D721Med (cell line): ENCODE data around the gene DACT2.

ENCODE experiments used
- DNase-seq: peaks from one replicate; pipeline ENCODE4 v3.0.0; 2011; ENCODE audit warnings: low spot score; ENCODE audit not compliant: insufficient read length
- FAIRE-seq: peaks from 2 replicates; lab custom pipeline; 2011; peaks lifted over from hg19 to GRCh38; lab: Jason Lieb, UNC
- CTCF ChIP-seq: IDR thresholded peaks from 2 replicates; pipeline ENCODE4 v1.5.1; 2012; ENCODE audit warnings: mild to moderate bottlenecking, control low read depth; ENCODE audit not compliant: insufficient read depth; ENCODE audit errors: missing control alignments

Gene DACT2

GRCh38 chr6:168365422-168366165 is 46.0 kb upstream of the DACT2 start:
- no peak for TF ChIP-seq CTCF
- FAIRE-seq (no peak), DNase-seq (no peak)

GRCh38 chr6:168364793-168365421 is 45.3 kb upstream of the DACT2 start:
- FAIRE-seq (no peak), DNase-seq (no peak)
- no peak for TF ChIP-seq CTCF

- no peak for TF ChIP-seq CTCF
- FAIRE-seq (no peak), DNase-seq (no peak)
These were observed 44.5 kb upstream of the DACT2 start for GRCh38 chr6:168363811-168364792.

GRCh38 chr6:168363302-168363701 is 43.7 kb upstream of the DACT2 start:
- TF ChIP-seq CTCF = no peak
- FAIRE-seq = no peak
- no peak for DNase-seq

DNA sequence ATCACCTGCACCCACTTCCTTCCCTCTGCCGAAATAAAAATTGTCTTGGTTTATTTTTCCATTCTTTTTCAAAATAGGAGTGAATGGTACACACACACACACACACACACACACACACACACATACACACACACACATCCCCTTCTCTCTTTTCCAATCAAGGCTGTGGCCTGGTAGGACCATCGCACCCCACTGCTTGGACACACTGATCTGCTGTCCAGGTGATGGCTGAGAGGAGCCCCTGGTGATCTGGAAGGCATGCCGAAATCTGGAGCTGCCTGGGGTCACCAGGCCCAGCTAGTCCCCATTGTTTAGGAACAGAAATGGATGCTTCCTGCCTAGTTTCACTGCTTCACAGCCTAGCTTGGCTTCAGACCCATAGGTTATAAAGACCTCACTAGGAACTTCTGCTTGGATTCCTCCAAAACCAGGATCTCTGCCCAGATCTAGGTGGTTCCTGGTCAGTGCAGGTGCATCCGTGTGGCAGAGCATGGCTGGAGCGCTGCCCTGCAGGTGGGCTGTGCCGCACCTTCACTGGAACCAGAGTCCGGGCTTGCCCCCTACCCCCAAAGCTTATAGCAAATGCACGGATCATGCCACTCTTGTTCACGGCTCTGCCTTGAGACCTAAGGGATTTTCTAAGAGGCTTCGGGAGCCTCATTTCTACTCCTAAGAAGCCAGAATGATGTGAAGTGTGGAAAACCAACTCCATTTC is 42.9 kb upstream of the DACT2 start:
- FAIRE-seq = no peak

More for the DNA sequence above, 42.9 kb upstream of the DACT2 start:
- no peak for DNase-seq
- no peak for TF ChIP-seq CTCF
